K562 treated with DMSO at 1 percent for 24 hours (cell line): Measurements from ENCODE around the gene RAB3IL1. TPM values are rescaled to one million over a fixed set of nuclear protein-coding genes. Genes with fewer than 3 reads are reported as not detected.

Source experiments
- total RNA-seq: library from RNA; unstranded; fragments of 300-600 nt; gene quantifications from 2 replicates; pipeline ENCODE4 v1.2.3, GENCODE V29; 2022; ENCODE audit warnings: low read depth; ENCODE audit not compliant: insufficient read depth

Gene RAB3IL1
- total RNA-seq, result 10.2 and 11.5 TPM in 2 replicates

GRCh38 chr11:61917334-61918109 lies at the start of gene RAB3IL1:
RAB3IL1 (minus strand) TSS chr11:61917566; CDS start chr11:61917367, 199 bp downstream.

DNA sequence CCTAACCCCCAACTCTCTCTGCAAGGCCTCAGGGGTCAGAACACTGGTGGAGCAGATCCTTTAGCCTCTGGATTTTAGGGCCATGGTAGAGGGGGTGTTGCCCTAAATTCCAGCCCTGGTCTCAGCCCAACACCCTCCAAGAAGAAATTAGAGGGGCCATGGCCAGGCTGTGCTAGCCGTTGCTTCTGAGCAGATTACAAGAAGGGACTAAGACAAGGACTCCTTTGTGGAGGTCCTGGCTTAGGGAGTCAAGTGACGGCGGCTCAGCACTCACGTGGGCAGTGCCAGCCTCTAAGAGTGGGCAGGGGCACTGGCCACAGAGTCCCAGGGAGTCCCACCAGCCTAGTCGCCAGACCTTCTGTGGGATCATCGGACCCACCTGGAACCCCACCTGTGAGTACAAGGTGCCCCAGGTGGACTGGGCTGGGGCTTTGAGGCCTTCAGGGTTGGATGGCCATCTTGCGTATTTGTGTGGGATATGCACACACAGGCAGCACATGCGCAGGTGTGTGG lies 32.7 kb upstream of the RAB3IL1 start, which contains the start of gene BEST1:
Gene BEST1, plus strand, starts transcription at position 317 of the 513 bp plus-strand sequence. CDS start 1,456 bp downstream, outside the sequence.

GRCh38 chr11:61891331-61892084 lies 25.9 kb downstream of the RAB3IL1 start, which contains the start of gene FADS3:
FADS3 (minus strand) TSS chr11:61891545; CDS start chr11:61891381, 164 bp downstream.

Other genes starting within 250 kb of the RAB3IL1 start
- gene DAGLA, start 237.2 kb downstream of the RAB3IL1 start, total RNA-seq, result 0.13 and 0.34 TPM in 2 replicates
- 20.6 and 24.5 TPM in 2 replicates for gene MYRF, start 164.9 kb downstream of the RAB3IL1 start, total RNA-seq
- gene TMEM258, start 125.0 kb downstream of the RAB3IL1 start, total RNA-seq, result 336 and 371 TPM in 2 replicates
- 144 and 156 TPM in 2 replicates for gene FEN1, start 124.7 kb downstream of the RAB3IL1 start, total RNA-seq
- 68.2 and 69.1 TPM in 2 replicates for gene FADS1, start 100.6 kb downstream of the RAB3IL1 start, total RNA-seq
- 9.0 and 10.4 TPM in 2 replicates for gene FADS2, start 89.3 kb downstream of the RAB3IL1 start, total RNA-seq
- 46.9 and 59.5 TPM in 2 replicates for gene FADS3, start 26.0 kb downstream of the RAB3IL1 start, total RNA-seq
- 10.5 and 16.4 TPM in 2 replicates for gene BEST1, start 32.8 kb upstream of the RAB3IL1 start, total RNA-seq
- gene FTH1, start 50.1 kb upstream of the RAB3IL1 start, total RNA-seq, result 6,226 and 6,816 TPM in 2 replicates
- gene INCENP, start 206.4 kb upstream of the RAB3IL1 start, total RNA-seq, result 57.2 and 67.1 TPM in 2 replicates